GM19025 (cell line): ENCODE results near the gene SHMT2.
A peak's percentile ranks its signal among the peaks of the same experiment; 100 is the strongest.

Experiments
- ATAC-seq: cut with Tn5 transposase; IDR thresholded peaks from one replicate; pipeline ENCODE4 v1.9.1; 2021; ENCODE audit warnings: mild to moderate bottlenecking, low read depth, moderate library complexity; ENCODE audit not compliant: unreplicated experiment

The SHMT2 gene

GRCh38 chr12:57229634-57230380 lies at the start of gene SHMT2:
TSS of gene SHMT2 (plus strand) at chr12:57229711. CDS start at chr12:57229779, 68 bp downstream.
- ATAC-seq = peak; percentile 39

DNA sequence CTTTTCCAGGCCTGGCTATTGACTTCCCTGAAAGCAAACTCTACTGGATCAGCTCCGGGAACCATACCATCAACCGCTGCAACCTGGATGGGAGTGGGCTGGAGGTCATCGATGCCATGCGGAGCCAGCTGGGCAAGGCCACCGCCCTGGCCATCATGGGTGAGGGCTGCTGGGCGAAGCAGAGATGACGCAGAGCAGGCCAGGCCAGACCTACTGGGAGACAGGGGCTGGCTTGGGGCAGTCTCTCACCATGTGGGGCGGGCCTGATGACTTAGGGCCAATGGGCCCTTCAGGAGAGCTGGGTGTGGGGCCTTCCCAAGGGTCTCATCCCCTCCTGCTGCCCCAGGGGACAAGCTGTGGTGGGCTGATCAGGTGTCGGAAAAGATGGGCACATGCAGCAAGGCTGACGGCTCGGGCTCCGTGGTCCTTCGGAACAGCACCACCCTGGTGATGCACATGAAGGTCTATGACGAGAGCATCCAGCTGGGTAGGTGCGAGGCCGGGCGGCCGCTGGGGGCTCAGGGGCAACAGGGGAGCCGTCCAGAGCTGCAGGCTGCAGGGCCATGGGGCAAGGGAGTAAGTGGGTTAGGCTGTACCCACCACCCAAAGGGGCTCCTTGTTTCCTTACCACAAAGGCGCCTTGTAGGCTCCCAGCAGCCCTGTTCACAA lies 49.1 kb upstream of the SHMT2 start:
- no peak for ATAC-seq

GRCh38 chr12:57181072-57181471 lies 48.4 kb upstream of the SHMT2 start:
- no peak for ATAC-seq

GRCh38 chr12:57181561-57182155 lies 47.9 kb upstream of the SHMT2 start:
- ATAC-seq = no peak

GRCh38 chr12:57182918-57183575 lies 46.5 kb upstream of the SHMT2 start:
- ATAC-seq = peak; percentile 87

DNA sequence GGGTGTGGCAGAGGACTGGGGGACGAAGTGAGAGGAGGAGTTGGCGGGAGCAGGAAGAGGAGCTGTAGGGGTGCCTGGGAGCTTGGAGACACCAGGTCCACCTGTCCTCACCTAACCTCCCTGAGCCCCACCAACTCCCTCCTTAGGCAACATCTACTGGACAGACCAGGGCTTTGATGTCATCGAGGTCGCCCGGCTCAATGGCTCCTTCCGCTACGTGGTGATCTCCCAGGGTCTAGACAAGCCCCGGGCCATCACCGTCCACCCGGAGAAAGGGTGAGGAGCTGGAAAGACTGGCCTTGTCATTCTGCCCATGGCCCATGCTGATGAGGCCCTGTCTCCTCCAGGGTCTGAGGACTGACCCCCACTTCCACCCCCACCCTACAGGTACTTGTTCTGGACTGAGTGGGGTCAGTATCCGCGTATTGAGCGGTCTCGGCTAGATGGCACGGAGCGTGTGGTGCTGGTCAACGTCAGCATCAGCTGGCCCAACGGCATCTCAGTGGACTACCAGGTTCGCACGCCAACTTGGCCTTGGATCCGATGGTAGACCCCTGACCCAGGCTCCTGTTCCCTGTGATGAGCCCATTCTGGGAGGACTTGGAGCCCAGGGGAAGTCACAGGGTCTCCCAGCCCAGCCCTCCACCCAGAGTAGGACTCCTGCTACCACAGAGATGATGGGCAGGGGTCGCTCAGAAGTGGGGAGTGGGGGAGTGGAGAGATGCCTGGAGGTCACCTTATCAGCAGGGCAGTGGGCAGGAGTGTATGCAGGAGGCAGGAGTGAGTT lies 45.4 kb upstream of the SHMT2 start:
- ATAC-seq = no peak

GRCh38 chr12:57185403-57185802 lies 44.1 kb upstream of the SHMT2 start:
- no peak for ATAC-seq

GRCh38 chr12:57185906-57186508 lies 43.5 kb upstream of the SHMT2 start:
- no peak for ATAC-seq

GRCh38 chr12:57187222-57188089 lies 42.1 kb upstream of the SHMT2 start:
- ATAC-seq = no peak

GRCh38 chr12:57188090-57188425 lies 41.5 kb upstream of the SHMT2 start:
- no peak for ATAC-seq

- no peak for ATAC-seq
These were observed 39.5 kb upstream of the SHMT2 start for GRCh38 chr12:57190037-57190436.

GRCh38 chr12:57190821-57191220 lies 38.7 kb upstream of the SHMT2 start:
- no peak for ATAC-seq

DNA sequence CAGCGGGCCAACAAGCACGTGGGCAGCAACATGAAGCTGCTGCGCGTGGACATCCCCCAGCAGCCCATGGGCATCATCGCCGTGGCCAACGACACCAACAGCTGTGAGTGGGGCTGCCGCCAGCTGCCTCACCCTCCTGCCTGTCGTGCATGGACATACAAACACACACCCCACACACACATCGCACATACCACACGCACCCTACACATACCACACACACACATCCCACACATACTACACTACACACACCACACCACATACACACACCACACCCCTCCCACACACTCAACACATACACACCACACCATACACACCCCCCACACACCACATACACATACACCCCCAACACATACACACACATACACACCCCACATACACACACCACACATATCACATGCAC lies 38.1 kb upstream of the SHMT2 start:
- no peak for ATAC-seq

GRCh38 chr12:57192920-57193319 lies 36.6 kb upstream of the SHMT2 start:
- no peak for ATAC-seq

DNA sequence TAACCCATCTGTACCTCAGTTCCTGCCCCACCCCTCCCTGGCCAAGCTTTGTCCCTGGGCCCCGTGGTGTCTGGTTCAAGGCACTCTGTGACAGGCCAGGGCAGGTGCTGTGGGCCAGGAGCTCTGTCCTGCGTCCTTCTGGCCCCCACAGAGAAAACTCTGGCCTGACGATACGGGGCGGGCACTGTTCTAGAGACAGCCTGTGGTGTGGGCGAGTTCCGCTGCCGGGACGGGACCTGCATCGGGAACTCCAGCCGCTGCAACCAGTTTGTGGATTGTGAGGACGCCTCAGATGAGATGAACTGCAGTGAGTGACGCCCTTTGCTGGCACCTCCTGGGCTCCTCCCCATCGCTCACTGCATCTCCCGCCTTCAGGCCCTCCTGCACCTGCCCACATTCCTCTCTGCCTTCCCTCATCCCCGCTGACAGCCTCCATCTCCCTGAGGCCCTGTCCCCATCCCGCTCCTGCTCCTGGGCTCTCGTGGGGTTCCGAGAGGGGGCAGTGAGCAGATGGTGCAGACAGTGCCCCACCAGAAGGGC lies 35.7 kb upstream of the SHMT2 start:
- no peak for ATAC-seq

GRCh38 chr12:57194253-57194652 lies 35.3 kb upstream of the SHMT2 start:
- no peak for ATAC-seq

- ATAC-seq = no peak
These were observed 34.3 kb upstream of the SHMT2 start for GRCh38 chr12:57195186-57195585.

DNA sequence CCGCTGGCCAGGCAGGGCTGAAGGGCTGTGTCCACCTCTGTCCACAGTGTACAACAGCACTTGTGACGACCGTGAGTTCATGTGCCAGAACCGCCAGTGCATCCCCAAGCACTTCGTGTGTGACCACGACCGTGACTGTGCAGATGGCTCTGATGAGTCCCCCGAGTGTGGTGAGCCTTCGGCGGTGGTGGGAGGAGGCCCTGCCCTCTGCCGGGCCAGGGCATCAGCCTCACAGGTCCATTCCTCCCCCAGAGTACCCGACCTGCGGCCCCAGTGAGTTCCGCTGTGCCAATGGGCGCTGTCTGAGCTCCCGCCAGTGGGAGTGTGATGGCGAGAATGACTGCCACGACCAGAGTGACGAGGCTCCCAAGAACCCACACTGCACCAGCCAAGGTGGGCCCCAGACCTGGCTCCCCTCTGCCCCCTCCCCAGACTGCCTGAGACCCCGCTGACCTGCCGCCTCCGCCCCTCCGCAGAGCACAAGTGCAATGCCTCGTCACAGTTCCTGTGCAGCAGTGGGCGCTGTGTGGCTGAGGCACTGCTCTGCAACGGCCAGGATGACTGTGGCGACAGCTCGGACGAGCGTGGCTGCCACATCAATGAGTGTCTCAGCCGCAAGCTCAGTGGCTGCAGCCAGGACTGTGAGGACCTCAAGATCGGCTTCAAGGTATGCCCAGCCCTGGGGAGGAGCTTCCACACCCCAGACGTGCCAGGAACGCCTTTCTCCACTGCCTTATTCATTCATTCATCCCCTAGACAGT lies 33.7 kb upstream of the SHMT2 start:
- no peak for ATAC-seq
